ENCODE data around the gene GJB6.
"Not testable (repeated sequence)": the region's sequence is repeated elsewhere in the genome, so short reads cannot be mapped to it uniquely, and the experiment has no call there.

The GJB6 gene

GRCh38 chr13:20231839-20232555 lies at the start of gene GJB6:
TSS of gene GJB6 (minus strand) at chr13:20232319. CDS start at chr13:20223480, 8,839 bp downstream.
- no peak for TF ChIP-seq ZNF274 (IDR thresholded peaks at IDR 0.05; ENCODE audit: low read depth, low read length)
- H3K4me3 ChIP-seq (ENCODE audit: low read length): peak within 1 kb of the TSS; percentile 9; the same call in 1 of the 2 replicates

GRCh38 chr13:20276901-20277300 lies 44.8 kb upstream of the GJB6 start:
- not testable (repeated sequence) for H3K4me3 ChIP-seq (ENCODE audit: low read length)

DNA sequence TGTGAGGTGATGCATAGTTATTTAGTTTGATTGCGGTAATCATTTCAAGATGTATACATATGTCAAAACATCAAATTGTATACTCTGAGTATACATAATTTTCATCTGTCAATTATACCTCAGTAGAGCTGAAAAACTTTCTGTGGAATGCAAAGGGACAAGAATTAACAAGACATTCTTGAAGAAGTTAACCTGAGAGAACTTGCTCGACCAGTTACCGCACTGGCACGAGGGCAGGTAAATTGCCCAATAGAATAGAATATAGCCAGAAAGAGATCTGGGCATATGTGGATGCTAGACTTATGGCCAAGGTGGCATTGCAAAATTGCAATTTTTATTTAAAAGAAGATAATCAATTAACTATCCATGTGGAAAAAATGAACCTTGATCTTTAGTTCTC lies 42.3 kb upstream of the GJB6 start:
- H3K4me3 ChIP-seq (ENCODE audit: low read length): no peak overlapping the region
- no peak for TF ChIP-seq ZNF274 (IDR thresholded peaks at IDR 0.05; ENCODE audit: low read depth, low read length)

GRCh38 chr13:20272588-20273171 lies 40.6 kb upstream of the GJB6 start:
- no peak for TF ChIP-seq ZNF274 (IDR thresholded peaks at IDR 0.05; ENCODE audit: low read depth, low read length)
- H3K4me3 ChIP-seq (ENCODE audit: low read length): no peak overlapping the region

GRCh38 chr13:20272104-20272503 lies 40.0 kb upstream of the GJB6 start:
- TF ChIP-seq ZNF274 (IDR thresholded peaks at IDR 0.05; ENCODE audit: low read depth, low read length): no peak
- no peak overlapping the region for H3K4me3 ChIP-seq (ENCODE audit: low read length)

DNA sequence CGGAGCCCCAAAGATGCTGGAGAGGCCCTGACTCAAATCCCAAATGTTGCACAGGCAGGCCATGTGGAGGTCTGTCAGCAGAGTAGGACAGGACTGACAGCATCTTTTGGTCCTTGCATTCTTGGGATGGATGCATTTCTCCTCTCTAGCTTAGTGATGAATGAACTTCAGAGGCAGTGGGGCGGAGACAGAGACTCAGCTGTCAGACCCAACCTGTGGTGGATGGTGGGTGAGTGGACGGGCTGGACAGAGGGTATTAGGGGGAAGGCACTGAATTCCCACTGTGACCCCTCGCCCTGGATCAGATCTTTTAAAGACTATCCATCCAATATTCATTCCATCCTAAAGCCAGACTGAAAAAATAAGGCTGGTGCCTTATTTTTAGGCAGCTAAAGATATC lies 39.3 kb upstream of the GJB6 start:
- no peak for TF ChIP-seq ZNF274 (IDR thresholded peaks at IDR 0.05; ENCODE audit: low read depth, low read length)
- no peak overlapping the region for H3K4me3 ChIP-seq (ENCODE audit: low read length)

DNA sequence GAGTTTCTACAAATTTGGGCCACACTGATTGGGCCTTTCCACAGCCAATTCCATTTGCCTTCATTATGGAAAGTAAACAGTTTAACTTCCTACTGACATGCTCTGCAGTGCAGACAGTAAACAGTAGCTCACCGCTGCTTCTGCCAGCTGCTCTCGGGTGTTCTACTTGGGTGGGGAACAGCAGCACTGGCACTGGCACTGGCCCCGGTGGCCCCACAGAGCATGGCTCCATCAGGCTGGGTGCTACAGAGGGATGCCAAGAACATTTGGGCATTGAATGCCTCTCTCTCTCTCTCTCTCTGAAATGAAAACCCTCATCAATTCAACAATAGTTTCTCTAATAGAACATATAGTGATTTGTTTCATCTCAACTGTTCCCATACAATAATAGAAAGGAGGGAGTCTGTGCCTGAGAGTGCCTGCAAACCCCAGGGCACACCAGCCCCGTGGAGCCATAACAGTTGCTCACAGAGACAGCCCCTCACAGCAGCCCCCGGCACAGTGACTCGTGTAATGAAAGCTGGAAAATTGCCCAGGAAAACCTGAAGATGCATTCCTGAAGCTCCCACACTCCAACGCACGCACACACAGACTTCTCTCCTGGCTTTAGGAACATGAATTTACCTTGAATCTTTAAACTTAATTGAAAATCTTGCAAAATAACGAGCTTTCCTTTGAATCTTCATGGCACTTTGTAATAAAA lies 38.2 kb upstream of the GJB6 start:
- H3K4me3 ChIP-seq (ENCODE audit: low read length): no peak overlapping the region
- no peak for TF ChIP-seq ZNF274 (IDR thresholded peaks at IDR 0.05; ENCODE audit: low read depth, low read length)

- no peak for TF ChIP-seq ZNF274 (IDR thresholded peaks at IDR 0.05; ENCODE audit: low read depth, low read length)
- no peak overlapping the region for H3K4me3 ChIP-seq (ENCODE audit: low read length)
Measured at GRCh38 chr13:20264271-20265018, 32.3 kb upstream of the GJB6 start.

DNA sequence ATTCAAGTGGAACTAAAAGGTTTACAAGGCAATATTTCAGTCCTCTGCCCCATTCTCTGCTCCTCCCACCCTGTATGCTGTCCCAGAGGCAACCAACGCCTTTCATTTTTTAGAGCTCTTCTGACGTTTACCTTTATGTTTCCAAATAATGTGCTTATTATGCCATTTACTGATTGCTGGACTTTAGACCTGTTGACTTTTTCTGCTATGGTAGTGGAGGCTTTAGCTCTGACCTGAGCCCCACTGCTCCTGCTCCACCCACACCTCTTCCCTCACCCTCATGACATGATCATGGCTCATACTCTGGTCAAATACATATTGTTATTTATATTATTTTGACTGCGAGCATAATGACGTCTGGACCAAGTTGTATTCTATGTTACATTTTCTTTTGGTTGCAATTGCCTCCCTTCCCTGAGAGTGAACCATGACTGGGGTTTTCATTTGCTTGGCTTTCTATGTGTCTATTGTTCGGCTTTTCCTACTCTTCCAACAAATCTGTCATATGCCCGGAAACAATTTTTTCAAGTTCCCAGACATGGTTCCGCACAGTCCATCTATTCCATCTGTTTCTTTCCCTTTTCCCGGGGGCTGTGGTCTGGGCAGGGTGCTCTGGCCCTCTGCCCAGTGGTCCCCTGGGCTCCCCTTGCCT lies 31.4 kb upstream of the GJB6 start:
- no peak for TF ChIP-seq ZNF274 (IDR thresholded peaks at IDR 0.05; ENCODE audit: low read depth, low read length)
- no peak overlapping the region for H3K4me3 ChIP-seq (ENCODE audit: low read length)

DNA sequence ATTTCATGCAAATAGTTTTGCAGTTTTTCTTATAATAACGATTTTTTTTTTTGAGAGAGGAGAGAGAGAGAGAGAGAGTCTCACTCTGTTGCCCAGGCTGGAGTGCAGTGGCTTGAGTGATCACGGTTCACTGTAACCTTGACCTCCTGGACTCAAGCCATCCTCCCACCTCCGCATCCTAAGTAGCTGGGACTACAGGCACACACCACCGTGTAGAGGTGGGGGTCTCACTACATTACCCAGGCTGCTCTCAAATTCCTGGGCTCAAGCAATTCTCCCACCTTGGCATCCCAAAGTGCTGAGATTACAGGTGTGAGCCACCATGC lies 26.8 kb upstream of the GJB6 start:
- TF ChIP-seq ZNF274 (IDR thresholded peaks at IDR 0.05; ENCODE audit: low read depth, low read length): no peak
- H3K4me3 ChIP-seq (ENCODE audit: low read length): no peak overlapping the region

DNA sequence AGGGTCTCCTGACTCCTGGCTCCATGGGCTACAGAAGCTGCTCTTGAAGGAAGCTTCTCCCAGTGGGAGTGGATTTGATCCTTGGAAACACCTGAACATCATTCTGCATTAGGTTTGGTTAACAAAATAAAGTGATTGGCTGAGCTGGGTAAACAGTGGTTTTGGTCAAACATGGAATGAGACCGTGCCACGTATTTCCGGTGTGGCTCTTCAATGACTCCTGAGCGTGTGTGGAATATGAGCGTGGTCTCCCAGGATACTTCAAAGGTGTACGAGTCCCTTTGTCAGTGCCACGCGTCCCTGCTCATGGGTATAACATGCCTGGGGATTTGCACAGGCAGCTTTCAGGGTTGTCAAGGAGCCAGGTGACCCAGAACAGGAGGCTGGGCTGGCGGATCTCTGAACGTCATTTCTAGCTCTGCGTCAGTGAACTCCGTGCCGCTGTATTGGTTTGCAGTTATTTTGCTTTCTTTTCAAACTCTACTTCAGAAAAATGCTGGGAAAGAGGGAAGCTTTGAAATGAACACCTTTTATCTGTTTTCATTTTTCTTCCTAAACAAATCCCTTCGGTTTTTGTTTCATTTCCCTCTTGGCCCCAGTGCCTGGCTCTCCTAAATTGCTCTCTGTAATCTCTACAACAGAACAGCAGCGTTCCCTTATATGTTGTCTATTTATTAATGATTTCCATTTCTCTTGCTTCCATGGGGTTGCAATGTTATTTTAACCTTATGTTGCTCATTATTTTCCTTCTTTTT lies 26.3 kb upstream of the GJB6 start:
- TF ChIP-seq ZNF274 (IDR thresholded peaks at IDR 0.05; ENCODE audit: low read depth, low read length): no peak
- H3K4me3 ChIP-seq (ENCODE audit: low read length): no peak overlapping the region

GRCh38 chr13:20254076-20254475 lies 22.0 kb upstream of the GJB6 start:
- TF ChIP-seq ZNF274 (IDR thresholded peaks at IDR 0.05; ENCODE audit: low read depth, low read length): no peak
- H3K4me3 ChIP-seq (ENCODE audit: low read length): no peak overlapping the region

DNA sequence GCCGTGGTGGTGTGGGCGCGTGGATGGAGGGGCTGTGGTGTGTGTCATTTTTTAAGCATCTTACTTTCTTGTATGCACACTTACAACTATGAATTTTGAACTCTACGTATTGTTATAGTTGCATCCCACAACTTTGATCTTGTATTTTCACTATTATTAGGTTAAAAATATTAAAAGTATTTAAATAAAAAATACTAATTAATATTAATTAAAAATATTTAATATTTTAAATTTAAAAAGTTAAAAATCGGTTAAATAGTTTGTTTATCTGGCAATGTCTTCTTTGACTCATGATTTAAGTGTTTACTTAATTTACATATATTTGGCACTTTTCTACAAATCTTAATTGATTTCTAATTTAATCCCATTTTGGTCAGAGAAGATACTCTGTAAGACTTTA lies 17.8 kb upstream of the GJB6 start:
- H3K4me3 ChIP-seq (ENCODE audit: low read length): no peak overlapping the region
- no peak for TF ChIP-seq ZNF274 (IDR thresholded peaks at IDR 0.05; ENCODE audit: low read depth, low read length)

All from GM08714 (cell line).